HG03159 (cell line): ENCODE data around the gene SPARC.

Experiments used
- ATAC-seq: cut with Tn5 transposase; IDR thresholded peaks from one replicate; pipeline ENCODE4 v1.9.1; 2021; ENCODE audit warnings: mild to moderate bottlenecking, moderate library complexity; ENCODE audit not compliant: unreplicated experiment

Gene SPARC

DNA sequence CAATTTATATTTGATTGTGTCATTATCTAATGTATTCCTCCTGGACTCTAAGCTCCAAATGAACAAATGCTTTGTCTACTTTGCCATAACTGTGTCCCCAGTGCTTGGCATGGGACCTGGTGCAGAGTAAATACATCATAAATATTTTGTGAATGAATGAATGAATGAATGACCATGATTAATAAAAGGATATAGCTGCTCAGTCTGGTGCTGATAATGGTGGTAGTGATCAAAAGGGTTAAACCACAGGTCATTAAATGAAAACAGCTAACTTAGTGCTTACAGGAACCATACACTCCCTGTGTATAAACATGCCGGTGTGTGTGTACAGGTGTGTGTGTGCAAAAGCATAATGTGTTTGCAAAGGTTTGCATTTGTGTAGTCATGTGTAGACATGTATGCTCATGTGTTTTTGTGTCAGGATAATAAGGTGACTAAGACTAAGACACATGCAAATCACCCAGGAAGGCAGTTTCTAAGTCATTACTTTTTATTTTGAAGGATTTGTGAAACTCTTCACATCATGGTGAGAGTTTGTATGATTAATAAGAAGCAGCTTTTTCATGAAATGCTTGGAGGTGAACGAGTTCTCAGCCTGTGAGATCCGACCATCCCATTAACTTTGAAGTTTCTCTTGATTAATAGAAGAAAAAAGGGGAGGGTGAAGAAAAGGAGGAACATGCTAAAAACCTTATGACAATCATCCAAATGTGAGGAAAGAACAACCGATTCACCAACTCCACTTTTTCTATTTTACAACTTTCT lies 24.6 kb downstream of the SPARC start:
- ATAC-seq = peak; percentile 72

DNA sequence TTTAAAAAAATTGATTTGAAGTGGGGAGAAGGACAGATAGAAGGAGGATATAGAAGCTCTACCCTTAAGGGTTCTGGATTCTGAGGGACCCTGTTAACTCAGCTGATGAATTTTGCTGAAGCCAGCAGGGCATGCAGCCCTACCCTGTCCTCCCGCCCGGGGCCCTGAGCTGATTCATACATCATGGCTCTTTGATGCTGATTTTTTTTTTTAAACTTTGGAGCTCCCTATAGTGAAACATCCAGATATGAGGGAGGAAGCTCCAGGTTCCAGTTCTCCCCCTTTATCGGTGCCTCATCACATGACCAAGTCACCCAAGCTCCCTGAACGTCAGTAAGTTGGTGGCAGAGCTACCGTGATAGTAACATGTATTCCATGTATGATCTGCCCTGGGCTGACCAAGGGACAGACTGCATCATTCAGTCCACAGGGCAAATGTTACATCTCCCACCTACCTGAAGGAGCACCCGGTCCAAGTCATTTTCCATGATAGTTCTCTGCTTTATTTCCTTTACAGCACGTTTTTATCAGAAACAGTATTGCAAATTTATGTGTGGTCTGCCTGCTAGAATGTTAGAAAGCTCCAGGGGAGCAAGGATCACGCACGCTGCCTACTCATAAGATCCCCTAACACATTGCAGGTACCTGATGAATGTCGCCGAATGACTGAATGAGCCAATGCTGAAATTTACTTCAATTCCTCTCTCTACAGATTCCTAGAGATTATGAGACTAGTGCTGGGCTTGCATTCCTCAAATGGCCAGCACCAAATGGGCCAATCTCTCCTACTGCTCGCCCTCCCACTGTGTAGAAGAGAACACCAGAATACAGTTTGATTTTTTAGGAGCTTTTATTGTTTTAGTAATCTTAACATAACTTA lies 25.9 kb downstream of the SPARC start:
- no peak for ATAC-seq

DNA sequence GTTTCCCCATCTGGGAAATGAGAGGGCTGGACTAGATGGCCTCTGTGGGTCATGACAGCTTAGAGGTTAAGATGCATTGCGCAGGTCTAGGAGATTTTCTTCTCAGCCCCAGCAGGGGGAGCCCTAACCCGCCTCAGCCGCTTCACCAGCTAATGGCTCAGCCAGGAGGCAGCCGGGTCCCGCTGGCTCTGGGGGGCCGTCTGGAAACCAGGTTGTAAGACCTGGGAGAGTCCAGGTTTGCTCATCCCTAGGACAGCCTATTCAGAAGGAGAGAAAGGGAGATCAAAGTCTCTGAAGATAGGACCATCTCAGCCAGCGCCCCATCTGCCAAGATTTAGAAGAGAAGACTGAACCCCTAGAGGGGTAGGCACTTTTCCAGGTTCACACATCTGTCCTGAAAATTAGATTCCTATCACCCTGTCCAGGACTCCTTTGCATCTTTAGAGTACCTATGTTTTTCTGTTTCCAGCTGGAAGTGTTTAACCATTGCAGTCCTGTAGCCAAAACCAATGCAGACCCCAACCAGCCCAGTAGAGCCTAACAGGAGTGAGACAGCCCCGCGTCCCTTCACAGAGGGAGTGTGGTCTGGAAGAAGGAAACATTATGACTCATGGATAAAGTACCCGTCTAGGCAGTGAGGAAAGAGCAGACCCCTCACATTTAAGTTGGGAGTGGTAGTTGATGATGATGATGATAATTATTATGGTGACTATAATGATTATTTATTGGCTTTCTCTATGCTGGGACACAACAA lies 27.5 kb downstream of the SPARC start:
- ATAC-seq = peak; percentile 60

DNA sequence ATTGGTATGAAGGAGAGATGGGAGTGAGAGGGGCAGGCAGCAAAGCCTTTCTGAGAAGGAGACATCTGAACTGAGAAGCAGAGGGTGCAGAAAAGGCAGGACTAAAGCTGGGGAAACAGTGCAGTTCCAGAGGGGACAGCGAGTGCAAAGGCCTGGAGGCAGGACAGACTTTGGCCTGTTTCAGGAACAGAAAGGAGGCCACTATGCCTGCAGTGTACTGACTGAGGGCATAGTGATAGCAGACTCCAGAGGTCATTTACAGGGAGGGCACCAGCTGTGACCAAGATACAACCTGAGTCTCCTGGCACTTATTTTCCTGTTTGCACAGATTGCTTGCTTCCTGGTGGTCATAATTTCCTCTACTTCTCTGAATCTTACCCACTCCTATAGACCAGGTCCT lies 29.6 kb downstream of the SPARC start:
- ATAC-seq = no peak

DNA sequence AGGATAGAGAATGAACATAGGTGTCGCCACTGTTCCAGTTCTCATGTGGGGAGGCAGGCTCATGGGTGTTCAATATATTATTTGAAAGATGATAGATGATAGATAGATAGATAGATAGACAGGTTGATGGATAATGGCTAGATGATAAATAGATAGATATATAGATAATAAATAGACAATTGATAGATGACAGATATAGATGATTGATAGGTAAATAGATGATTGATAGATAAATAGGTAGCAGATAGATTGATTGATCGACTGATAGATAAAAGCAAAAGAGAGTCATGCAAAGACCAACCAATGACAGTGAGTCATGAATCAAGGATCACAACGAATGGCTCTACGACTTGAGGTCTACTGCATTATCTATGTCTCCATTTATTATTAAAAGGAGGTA lies 30.4 kb downstream of the SPARC start:
- ATAC-seq = no peak

DNA sequence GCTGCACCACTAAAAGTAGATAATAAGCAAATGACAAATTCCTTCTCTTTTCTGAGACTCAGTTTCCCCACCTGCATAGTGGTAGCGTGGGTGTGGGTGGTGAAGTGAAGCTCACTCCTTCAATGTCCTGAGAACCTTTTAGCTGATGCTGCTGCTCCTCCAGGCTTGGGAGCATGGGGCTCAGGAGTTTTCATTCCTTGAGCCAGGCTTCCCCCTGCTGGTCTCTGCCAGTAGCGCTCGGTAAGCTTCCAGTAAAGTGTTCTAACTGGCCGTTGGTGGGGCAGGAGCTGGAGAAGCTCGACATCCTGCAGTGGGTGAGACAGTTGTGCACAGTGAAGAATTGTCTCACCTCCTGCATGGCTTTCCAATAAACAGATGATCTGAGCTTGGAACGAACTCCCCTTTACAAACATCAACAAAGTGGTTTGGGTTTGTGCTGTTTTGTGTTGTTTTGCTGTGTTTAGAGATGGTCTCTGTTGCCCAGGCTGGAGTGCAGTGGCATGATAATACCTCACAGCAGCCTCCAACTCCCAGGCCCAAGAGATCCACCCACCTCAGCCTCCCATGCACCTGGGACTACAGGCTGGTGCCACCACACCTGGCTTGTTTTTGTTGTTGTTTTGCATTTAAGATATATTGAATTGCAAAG lies 34.6 kb downstream of the SPARC start:
- peak; percentile 96 for ATAC-seq

DNA sequence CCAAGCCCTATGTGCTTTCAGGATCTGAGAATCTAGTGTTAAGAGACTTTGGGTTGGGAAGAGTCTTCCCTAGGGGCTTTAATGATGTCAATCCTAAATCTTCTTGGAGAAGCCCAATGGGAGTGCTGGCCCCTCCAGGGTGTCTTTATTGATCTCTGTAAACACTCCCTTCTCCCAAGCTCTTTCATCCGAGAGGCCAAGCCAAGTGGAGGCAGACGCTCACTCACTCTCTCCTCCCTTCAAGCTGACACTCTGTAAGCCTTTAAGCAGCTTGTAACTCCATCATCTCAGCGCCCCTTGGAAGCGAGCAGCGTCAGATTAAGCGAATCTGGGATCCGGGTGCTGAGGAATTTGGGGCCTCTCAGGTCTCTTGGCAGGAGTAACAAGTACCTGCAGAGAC lies 37.7 kb downstream of the SPARC start:
- ATAC-seq = no peak

DNA sequence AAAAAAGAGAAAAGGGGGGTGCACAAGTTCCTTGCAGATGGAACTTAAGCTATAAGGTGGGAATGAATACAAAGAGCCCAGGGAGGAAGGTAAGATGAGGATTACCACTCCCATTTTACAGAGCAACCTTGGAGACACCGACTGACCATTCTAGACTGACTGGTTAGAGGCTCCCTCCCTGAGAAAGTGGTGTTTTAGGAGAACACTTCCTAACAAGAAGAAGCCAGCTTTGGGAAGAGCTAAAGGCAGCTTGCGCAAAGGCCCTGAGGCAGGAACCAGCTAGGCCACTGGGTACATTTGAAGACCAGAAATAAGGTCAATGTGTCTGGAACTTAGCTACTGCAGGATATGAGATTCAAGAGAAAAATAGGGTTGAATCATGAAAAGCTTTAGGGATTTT lies 38.6 kb downstream of the SPARC start:
- no peak for ATAC-seq

DNA sequence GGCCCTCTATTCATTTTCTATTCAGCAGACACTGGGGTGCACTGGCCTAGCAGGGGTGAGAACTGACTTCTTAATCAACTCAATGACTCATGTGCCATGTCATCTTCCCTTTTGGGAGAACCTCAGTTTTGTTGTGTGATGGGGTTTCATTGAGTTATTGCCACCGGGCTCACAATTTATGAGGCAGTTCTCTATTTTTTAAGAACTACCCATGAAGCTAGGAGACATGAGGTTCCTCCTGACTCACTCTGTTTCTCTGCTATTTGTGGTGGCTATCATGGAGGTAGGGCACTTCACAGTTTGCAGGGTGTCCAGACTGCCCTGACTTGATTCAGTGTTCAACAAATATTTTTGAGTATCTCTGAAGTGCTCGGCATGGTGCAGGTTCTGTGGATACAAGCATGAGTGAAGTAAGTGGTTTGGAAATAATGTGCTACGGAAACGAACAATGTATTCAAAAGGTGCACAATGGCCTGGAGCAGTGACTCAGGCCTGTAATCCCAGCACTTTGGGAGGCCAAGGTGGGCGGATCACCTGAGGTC lies 39.3 kb downstream of the SPARC start:
- no peak for ATAC-seq

DNA sequence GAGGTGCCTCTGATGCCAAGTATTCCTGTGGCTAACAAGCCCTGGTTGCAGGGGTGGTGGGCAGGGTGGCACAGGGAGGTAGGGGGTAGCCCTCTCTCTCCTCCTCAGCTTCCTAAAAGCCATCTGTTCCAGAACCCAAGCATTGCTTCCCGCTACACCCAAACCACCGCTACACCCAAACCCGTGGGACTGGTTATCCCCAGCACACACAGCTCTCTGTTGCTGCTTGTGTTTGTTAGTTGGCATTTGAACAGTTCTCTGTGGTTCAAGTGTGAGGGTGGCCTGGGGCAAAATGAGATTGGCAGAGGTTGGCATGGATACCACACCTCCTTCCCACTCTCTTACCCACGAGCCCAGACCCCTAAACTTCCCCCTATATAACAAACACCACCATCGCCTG lies 40.4 kb downstream of the SPARC start:
- ATAC-seq = no peak

DNA sequence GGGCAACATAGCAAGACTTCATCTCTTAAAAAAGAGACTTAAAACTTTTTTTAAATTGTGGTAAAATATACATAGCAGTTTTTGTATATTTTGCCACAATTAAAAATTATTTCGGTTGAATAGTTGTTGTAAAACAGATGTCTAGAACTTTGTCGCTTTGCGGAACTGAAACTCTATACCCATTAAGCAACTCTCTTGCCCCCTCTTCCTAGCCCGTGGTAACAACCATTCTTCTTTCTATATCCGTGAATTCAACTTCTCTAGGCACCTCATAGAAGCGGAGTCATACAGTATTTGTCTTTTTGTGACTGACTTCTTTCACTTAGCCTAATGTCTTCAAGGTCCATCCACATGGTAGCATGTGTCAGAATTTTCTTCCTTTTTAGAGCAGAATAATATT lies 43.3 kb downstream of the SPARC start:
- ATAC-seq = no peak

DNA sequence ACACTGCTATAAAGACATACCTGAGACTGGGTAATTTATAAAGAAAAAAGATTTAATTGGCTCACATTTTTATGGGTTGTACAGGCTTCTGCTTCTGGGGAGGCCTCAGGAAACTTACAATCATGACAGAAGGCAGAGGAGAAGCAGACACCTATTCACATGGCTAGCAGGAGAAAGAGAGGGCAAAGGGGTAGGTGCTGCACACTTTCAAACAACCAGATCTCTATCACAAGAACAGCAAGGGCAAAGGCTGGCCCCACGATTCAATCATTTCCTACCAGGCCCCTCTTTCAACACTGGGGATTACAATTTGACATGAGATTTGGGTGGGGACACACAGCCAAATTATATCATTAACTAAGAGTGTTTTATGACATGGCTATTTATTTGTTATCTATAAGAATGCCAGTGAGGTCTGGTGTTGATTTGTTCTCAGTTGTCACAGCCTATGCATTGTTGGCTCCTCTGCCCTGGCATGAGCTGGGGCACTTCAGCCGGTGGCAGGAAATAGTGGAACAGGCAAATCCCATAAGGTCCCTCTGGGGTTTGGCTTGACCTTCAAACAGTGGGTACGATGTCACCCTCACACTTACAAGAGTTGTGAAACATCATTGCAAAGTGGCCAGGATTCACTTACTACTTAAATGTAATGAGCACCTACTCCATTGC lies 44.1 kb downstream of the SPARC start:
- ATAC-seq = no peak

DNA sequence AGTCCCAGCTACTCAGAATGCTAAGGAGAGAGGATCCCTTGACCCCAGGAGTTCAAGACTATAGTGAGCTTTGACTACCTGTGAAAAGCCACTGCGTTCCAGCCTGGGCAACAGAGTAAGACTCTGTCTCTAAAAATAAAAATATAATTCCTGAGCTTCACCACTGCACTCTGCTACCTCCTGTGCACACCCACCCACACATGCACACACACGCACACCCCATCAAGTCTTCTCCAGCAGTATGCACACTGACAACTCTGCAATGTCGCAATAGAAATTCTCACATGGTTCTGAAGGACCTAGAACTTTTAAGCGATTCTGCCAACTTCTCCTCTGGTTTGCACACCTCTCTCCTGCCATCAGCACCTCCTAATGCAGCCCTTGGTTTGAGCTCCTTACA lies 48.1 kb downstream of the SPARC start:
- no peak for ATAC-seq

DNA sequence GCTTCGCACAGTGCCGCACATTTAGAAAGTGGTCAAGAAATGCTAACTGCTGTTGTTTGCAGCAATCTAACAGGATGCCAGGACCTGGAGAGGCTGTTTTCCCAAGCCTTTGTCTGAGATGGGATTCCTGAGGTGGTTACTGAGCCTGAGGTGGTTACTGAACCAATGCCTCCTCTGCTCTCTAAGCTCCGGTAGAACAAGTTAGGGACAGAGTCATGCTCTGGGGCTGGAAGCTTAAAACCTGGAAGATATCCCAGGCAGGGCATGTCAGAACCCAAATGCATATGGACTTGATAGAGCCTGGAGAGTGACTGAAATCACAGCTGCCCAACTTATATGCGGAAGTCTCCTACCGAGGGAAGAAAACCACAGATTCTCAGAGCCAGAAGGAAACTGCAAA lies 49.0 kb downstream of the SPARC start:
- ATAC-seq = no peak

DNA sequence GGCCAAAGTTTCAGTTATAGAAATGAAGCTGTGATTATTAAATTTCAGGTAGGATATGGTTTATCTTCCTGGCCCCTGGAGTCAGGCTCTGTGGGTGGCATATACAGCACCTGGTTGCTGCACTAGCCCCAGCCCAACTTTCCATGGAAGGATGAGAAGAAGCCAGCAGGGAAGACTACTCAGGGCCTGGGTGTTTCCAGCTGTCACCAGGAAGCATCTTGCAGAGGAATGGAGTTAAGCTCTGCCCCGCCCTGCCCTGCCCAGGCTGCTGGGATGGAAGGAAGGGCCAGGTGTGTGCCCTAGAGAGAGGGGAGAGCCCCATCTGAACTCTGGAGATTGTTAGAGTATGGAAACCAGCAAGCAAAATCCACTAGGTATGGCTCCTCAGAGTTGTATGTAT lies 52.8 kb downstream of the SPARC start:
- no peak for ATAC-seq

DNA sequence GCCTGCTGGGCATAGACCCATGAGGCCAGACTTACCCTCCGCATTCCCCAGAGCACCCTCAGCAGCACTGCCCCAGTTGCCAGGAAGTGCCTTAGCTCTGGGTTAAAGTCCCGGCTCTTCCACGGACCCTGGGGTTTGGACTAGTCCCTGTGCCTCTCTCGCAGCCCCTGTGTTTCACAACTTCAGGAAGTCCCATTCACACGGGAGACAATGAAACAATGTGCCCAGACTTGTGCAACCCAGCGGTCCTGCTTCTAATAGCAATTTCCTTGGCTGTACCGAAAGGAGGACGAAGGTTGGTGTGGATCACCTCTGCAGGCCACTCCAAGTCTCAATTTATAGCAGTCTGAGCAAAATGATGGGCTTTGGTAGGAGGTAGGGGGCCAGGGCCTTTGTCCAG lies 53.8 kb downstream of the SPARC start:
- no peak for ATAC-seq

DNA sequence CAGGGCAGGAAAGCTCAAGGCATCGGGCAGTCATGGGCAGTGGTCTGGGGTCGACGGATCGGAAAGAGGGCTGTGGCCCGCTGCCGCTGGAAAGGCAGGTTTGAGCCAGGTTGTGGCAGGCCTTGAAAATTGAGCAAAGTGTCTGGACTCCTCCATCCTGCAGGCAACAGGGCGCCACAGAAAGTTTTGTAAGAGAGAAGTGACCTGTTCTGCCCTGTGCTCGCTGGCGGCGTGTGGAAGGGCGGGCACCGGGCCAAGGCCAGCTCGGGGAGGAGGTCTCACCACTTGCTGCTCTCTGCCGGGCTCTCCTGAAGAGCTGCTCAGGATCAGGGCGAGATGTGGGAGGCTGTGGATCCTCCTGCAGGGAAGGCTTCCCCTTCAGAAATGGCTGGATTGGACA lies 54.2 kb downstream of the SPARC start:
- ATAC-seq = no peak

DNA sequence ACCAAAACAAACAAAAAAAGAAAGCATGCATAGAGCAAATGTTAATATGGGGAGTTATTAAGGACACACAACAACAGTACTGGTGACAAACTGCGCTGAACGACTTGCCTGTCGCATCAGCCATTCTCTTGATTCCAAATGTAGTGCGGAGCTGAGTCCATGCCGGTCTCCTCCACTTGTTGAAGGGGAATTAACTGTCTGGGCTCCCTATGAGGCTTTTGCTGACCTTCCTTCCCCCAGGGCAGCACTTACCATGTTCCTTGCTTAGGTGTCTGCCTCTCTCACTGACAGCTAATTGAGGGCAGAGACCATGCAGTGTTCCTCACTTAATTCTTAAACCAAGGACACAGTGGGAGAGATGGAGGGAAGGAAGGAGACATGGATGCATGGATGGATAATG lies 54.8 kb downstream of the SPARC start:
- ATAC-seq = no peak

DNA sequence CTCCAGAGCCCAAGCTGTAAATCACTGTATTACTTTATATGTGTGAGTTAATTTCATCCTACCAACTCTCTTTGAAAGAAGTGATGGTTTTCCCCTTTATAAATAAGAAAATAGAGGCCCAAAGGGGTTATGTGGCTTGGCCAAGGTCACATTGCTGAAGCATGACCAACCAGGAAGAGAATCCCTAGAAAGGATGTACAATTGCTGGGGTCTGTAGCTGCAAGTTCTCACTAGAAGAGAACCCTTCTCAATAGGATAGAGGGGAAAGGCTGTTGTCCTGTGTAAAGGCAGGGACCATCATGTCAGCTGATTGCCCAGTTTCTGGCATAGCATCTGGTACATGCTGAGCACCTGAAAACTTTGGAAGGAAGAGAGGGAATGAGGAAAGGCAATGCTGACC lies 56.6 kb downstream of the SPARC start:
- ATAC-seq = no peak

DNA sequence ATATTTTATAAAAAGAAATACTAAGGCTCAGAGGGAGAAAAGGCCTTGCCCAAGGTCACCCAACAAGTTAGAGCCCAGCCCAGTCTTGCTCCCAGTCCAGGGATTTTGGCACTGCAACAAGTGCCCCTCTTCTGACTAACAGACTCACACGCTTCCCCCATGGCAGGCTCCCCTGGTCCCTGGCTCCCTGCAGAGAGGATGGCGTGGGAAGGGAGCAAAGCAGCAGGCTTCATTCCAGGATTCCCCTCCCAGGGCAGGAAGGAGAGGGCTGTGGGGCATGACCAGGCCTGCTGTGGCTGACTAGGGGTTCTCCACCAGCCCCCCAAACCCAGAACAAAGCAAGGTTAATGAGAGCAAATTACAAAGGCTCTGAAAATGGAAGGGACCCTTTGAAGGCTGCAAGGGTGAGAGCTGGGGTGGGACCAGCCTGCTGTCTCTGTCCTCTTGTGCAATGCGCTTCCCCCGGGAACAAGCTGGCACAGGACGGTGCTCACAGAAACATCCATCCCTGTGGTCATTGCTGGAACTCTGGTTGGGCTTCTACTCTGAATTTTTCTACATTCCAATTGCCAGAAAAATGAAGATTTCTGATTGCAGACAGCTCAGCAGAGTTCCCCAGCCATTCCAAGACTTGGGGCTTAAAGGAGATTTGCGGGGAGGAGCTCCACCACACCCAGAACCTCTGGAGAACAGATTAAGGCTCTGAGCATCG lies 58.4 kb downstream of the SPARC start:
- no peak for ATAC-seq
